CD14-positive monocyte (primary cell): ENCODE results near the gene ITGA2. TPM values are rescaled to one million over a fixed set of nuclear protein-coding genes. Genes with fewer than 3 reads are reported as not detected.

Source experiments
- DNase-seq, 3 donors: peaks; one replicate each; pipeline ENCODE4 v3.0.0-alpha.2; 2011 to 2022
- H2AFZ ChIP-seq: 2 replicates; pipeline ENCODE4 v1.6.0; 2012; ENCODE audit warnings: mild to moderate bottlenecking, low read depth, low read length, inconsistent platforms; ENCODE audit not compliant: insufficient read depth, poor library complexity, severe bottlenecking
- H3K27ac ChIP-seq, 2 donors: 1 replicate in 1 of 2; 2 replicates in 1 of 2; pipeline ENCODE4 v1.5.1; 2012 to 2013; ENCODE audit warnings: low read length in 2 of 2, control low read depth in 1 of 2, inconsistent platforms in 1 of 2, low read depth in 1 of 2, mild to moderate bottlenecking in 1 of 2
- H3K27me3 ChIP-seq, 2 donors: one replicate each; pipeline versions ENCODE4 v1.6.0 to v1.6.1; 2011 to 2013; ENCODE audit warnings: low read length in 2 of 2; ENCODE audit not compliant: control insufficient read depth in 2 of 2, insufficient read depth in 2 of 2
- H3K36me3 ChIP-seq, 2 donors: replicated peaks in 1 of 2; 1 replicate in 1 of 2; 2 replicates in 1 of 2; pipeline versions ENCODE4 v1.5.1 to v1.6.1; 2012 to 2013; ENCODE audit warnings: low read length in 2 of 2, control low read depth in 1 of 2, inconsistent platforms in 1 of 2, mild to moderate bottlenecking in 1 of 2; ENCODE audit not compliant: insufficient read depth in 2 of 2, control insufficient read depth in 1 of 2
- H3K4me1 ChIP-seq, 2 donors: 1 replicate in 1 of 2; 2 replicates in 1 of 2; pipeline versions ENCODE4 v1.5.1 to v1.6.1; 2012 to 2013; ENCODE audit warnings: low read length in 2 of 2, control low read depth in 1 of 2, inconsistent platforms in 1 of 2, mild to moderate bottlenecking in 1 of 2, moderate library complexity in 1 of 2; ENCODE audit not compliant: insufficient read depth in 2 of 2, control insufficient read depth in 1 of 2
- H3K4me2 ChIP-seq: replicated peaks from 2 replicates; pipeline ENCODE3; 2012; ENCODE audit warnings: low read length, moderate library complexity, mild to moderate bottlenecking; ENCODE audit not compliant: poor library complexity, severe bottlenecking; ENCODE audit errors: extremely low read depth
- H3K4me3 ChIP-seq, 3 experiments: fragments of 200-600 bp in 1 of 3; sonication (generic) in 1 of 3; replicated peaks in 1 of 3; 1 replicate in 2 of 3; 2 replicates in 1 of 3; pipeline ENCODE4 v1.5.1; 2011 to 2013; ENCODE audit warnings: low read length in 3 of 3, mild to moderate bottlenecking in 3 of 3, control low read depth in 2 of 3, low read depth in 2 of 3, inconsistent platforms in 1 of 3, moderate library complexity in 1 of 3
- H3K79me2 ChIP-seq: 2 replicates; pipeline ENCODE4 v1.6.0; 2012; ENCODE audit warnings: mild to moderate bottlenecking, control low read depth, inconsistent platforms, low read length, moderate library complexity; ENCODE audit not compliant: insufficient read depth
- H3K9ac ChIP-seq: 2 replicates; pipeline ENCODE4 v1.6.0; 2017; ENCODE audit warnings: low read length, mild to moderate bottlenecking; ENCODE audit not compliant: insufficient read depth, poor library complexity, severe bottlenecking
- H3K9me3 ChIP-seq, 2 donors: replicated peaks in 1 of 2; 1 replicate in 1 of 2; 2 replicates in 1 of 2; pipeline versions ENCODE4 v1.5.1 to v1.6.1; 2012 to 2013; ENCODE audit warnings: low read length in 2 of 2, control low read depth in 1 of 2; ENCODE audit not compliant: control insufficient read depth in 1 of 2, insufficient read depth in 1 of 2
- H4K20me1 ChIP-seq: 2 replicates; pipeline ENCODE4 v1.6.0; 2012; ENCODE audit warnings: mild to moderate bottlenecking, low read length, control low read depth, moderate library complexity; ENCODE audit not compliant: insufficient read depth
- H3K27ac Mint-ChIP-seq, 7 donors: one replicate each; pipeline ENCODE4 v1.8.0; 2020; ENCODE audit warnings: mild to moderate bottlenecking in 7 of 7, mixed read lengths in 7 of 7, moderate library complexity in 6 of 7, inconsistent platforms in 2 of 7
- H3K27me3 Mint-ChIP-seq, 3 donors: one replicate each; pipeline ENCODE4 v1.8.0; 2021 to 2022; ENCODE audit warnings: low read depth in 3 of 3, mild to moderate bottlenecking in 3 of 3, mixed read lengths in 3 of 3, moderate library complexity in 3 of 3, inconsistent platforms in 1 of 3
- H3K36me3 Mint-ChIP-seq, 2 donors: one replicate each; pipeline ENCODE4 v1.8.0; 2020; ENCODE audit warnings: mixed read lengths in 2 of 2, inconsistent platforms in 1 of 2, mild to moderate bottlenecking in 1 of 2
- H3K4me1 Mint-ChIP-seq: one replicate; pipeline ENCODE4 v1.8.0; 2020; ENCODE audit warnings: mild to moderate bottlenecking, mixed read lengths
- H3K4me3 Mint-ChIP-seq, 2 donors: one replicate each; pipeline ENCODE4 v1.8.0; 2020; ENCODE audit warnings: mild to moderate bottlenecking in 2 of 2, mixed read lengths in 2 of 2, moderate library complexity in 1 of 2
- H3K9me3 Mint-ChIP-seq, 7 donors: one replicate each; pipeline ENCODE4 v1.8.0; 2020 to 2022; ENCODE audit warnings: mixed read lengths in 7 of 7, mild to moderate bottlenecking in 6 of 7, moderate library complexity in 6 of 7, inconsistent platforms in 2 of 7
- CTCF ChIP-seq: fragments of 200-600 bp; IDR thresholded peaks from one replicate; pipeline ENCODE4 v1.8.0; 2022; ENCODE audit warnings: antibody characterized with exemption, mild to moderate bottlenecking
- WGBS: methylation state at CpG from one replicate; pipeline ENCODE4 v1.1.5; 2013; ENCODE audit warnings: missing lambda C conversion rate; ENCODE audit not compliant: insufficient coverage; 5-methylcytosine and 5-hydroxymethylcytosine counted together
- intact Hi-C, 2 donors: fragments of 100-400 bp; cut with micrococcal nuclease; formaldehyde crosslinking; loops; one replicate each; pipeline versions ENCODE4 v1.15.0 to v1.15.1; 2023
- polyA plus RNA-seq, 3 donors: library from polyadenylated mRNA; depleted of rRNA in 1 of 3; unstranded in 2 of 3; stranded (reverse) in 1 of 3; fragments of 300-500 nt in 2 of 3; fragments of >200 nt in 1 of 3; fragmentation: Illumina TruSeq in 2 of 3; gene quantifications; 1 replicate in 2 of 3; 2 replicates in 1 of 3; pipeline ENCODE4 v1.2.3, GENCODE V29; 2012 to 2021

The ITGA2 gene
- polyA plus RNA-seq, 3 donors, result not detected

- H3K79me2 ChIP-seq, result no peaks in the 10 kb centered on the region
- intact Hi-C loops, result no loop called here
- peaks cover under 1% of the 10 kb centered on the region for H3K4me1 Mint-ChIP-seq
Measured at GRCh38 chr5:53013857-53014256, 24.7 kb downstream of the ITGA2 start.

GRCh38 chr5:53017383-53017782 is 28.2 kb downstream of the ITGA2 start:
- DNase-seq, result no peak
- Mint-ChIP-seq H3K9me3 (peaks cover 2 to 17% (median 5%) of the 10 kb centered on the region in 7 donors), H3K36me3 (no peaks in the 10 kb centered on the region), H3K4me3 (no peak overlapping the region), H3K27ac (no peak overlapping the region), H3K27me3 (peaks cover 0 to 2% (median 1%) of the 10 kb centered on the region in 3 donors), H3K4me1 (no peaks in the 10 kb centered on the region)
- no peak overlapping the region for H3K27ac ChIP-seq
- no peak overlapping the region for H2AFZ ChIP-seq
- no peak for TF ChIP-seq CTCF
- no peaks in the 10 kb centered on the region for H3K4me1 ChIP-seq
- no peak overlapping the region for H3K4me2 ChIP-seq
- no peaks in the 10 kb centered on the region for H3K36me3 ChIP-seq
- H3K79me2 ChIP-seq, result no peaks in the 10 kb centered on the region
- no peak overlapping the region for H3K9ac ChIP-seq
- H3K9me3 ChIP-seq, result no peaks in the 10 kb centered on the region
- no peaks in the 10 kb centered on the region for H3K27me3 ChIP-seq
- H3K4me3 ChIP-seq, result no peak overlapping the region
- 95% methylated on average over 4 of the region's 5 CpGs for WGBS
- no peaks in the 10 kb centered on the region for H4K20me1 ChIP-seq
- intact Hi-C loops, result no loop called here

More at GRCh38 chr5:53013857-53014256, 24.7 kb downstream of the ITGA2 start:
- Mint-ChIP-seq H3K27me3 (peaks cover 0 to 1% (median 0%) of the 10 kb centered on the region in 3 donors), H3K4me3 (no peak overlapping the region), H3K9me3 (peaks cover 2 to 15% (median 4%) of the 10 kb centered on the region in 7 donors), H3K36me3 (no peaks in the 10 kb centered on the region), H3K27ac (no peak overlapping the region)
- Histone ChIP-seq H3K9ac (no peak overlapping the region), H3K4me2 (no peak overlapping the region), H3K4me3 (no peak overlapping the region), H3K27me3 (no peaks in the 10 kb centered on the region), H4K20me1 (no peaks in the 10 kb centered on the region), H3K36me3 (no peaks in the 10 kb centered on the region), H3K27ac (no peak overlapping the region), H3K4me1 (no peaks in the 10 kb centered on the region), H3K9me3 (no peaks in the 10 kb centered on the region), H2AFZ (no peak overlapping the region)
- no CpG with 5 or more reads among the region's 2 CpGs for WGBS
- DNase-seq, result no peak
- no peak for TF ChIP-seq CTCF
